Activated gamma-delta T cell (primary cell): ENCODE results near the gene CKB.
"Not testable (repeated sequence)": the region's sequence is repeated elsewhere in the genome, so short reads cannot be mapped to it uniquely, and the experiment has no call there.

Experiments
- DNase-seq: peaks from one replicate; lab custom pipeline; 2025; lab: John Stamatoyannopoulos, UW

CKB gene

GRCh38 chr14:103526247-103526913 lies 3.8 kb upstream of the CKB start:
- no peak for DNase-seq

GRCh38 chr14:103525430-103526246 lies 3.0 kb upstream of the CKB start:
- DNase-seq: not testable (repeated sequence)

GRCh38 chr14:103524002-103524935 lies 1.6 kb upstream of the CKB start:
- DNase-seq: no peak

GRCh38 chr14:103523575-103523954 lies 935 bp upstream of the CKB start:
- no peak for DNase-seq

GRCh38 chr14:103521951-103522563 lies 573 bp downstream of the CKB start:
- no peak for DNase-seq

GRCh38 chr14:103521438-103521950 lies 1.1 kb downstream of the CKB start:
- no peak for DNase-seq

GRCh38 chr14:103520657-103521437 lies 1.8 kb downstream of the CKB start:
- DNase-seq: peak; percentile 58

- DNase-seq: no peak
Measured at GRCh38 chr14:103520269-103520656, 2.4 kb downstream of the CKB start.

- DNase-seq: no peak
Measured at GRCh38 chr14:103519837-103520212, 2.8 kb downstream of the CKB start.

- no peak for DNase-seq
Measured at GRCh38 chr14:103519043-103519836, 3.4 kb downstream of the CKB start.

GRCh38 chr14:103518422-103519042 lies 4.1 kb downstream of the CKB start:
- DNase-seq: no peak

GRCh38 chr14:103517721-103518421 lies 4.8 kb downstream of the CKB start:
- DNase-seq: no peak

GRCh38 chr14:103517174-103517566 lies 5.5 kb downstream of the CKB start:
- no peak for DNase-seq

- no peak for DNase-seq
Measured at GRCh38 chr14:103516426-103517173, 6.0 kb downstream of the CKB start.

GRCh38 chr14:103514596-103515421 lies 7.8 kb downstream of the CKB start:
- no peak for DNase-seq

GRCh38 chr14:103512701-103513611 lies 9.7 kb downstream of the CKB start:
- no peak for DNase-seq
